ENCODE data around the gene GTPBP3. TPM values are rescaled to one million over a fixed set of nuclear protein-coding genes. Genes with fewer than 3 reads are reported as not detected.

Gene GTPBP3, protein sequence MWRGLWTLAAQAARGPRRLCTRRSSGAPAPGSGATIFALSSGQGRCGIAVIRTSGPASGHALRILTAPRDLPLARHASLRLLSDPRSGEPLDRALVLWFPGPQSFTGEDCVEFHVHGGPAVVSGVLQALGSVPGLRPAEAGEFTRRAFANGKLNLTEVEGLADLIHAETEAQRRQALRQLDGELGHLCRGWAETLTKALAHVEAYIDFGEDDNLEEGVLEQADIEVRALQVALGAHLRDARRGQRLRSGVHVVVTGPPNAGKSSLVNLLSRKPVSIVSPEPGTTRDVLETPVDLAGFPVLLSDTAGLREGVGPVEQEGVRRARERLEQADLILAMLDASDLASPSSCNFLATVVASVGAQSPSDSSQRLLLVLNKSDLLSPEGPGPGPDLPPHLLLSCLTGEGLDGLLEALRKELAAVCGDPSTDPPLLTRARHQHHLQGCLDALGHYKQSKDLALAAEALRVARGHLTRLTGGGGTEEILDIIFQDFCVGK
- polyA plus RNA-seq (2013) = 14.4 and 15.4 TPM in 2 replicates

DNA sequence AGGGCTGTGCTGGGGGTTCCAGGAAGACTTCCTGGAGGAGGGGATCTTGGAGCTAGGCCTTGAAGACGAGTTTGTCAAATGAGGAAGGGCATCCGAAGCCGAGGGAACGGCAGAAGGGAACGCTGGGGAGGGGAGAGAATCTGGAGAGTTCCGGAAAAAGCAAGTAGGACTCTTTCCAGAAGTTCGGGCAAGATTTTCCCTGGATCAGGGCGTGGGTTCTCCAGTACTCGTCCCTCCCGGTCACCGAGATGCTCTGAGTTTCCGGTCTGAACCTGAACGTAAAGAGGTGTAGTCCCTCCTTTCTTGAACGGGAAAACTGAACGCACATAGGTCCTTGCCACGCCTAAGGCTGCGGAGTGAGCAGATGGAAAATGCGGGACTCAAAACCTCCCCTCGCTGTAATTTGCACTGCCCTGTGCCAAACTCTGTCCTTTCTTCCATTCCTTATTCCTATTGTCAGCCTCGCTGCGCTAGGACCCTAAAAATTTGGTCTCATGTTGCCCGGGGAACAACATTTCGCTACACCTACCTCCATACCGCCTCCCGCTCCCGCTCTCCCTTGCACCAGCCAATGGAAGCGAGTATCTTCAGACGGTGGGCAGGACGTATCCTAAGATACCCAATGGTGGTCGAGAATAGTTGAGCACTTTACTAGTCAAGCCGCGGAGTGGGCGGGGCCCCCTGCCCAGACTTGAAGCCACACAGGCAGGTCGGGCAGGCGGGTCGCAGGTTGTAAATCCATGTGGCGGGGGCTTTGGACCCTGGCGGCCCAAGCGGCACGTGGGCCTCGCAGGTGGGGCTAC, at the start of gene GTPBP3:
GTPBP3 (plus strand) TSS at position 682 of the 803 bp plus-strand sequence; CDS start at position 741, 59 bp downstream.
- peak within 1 kb of the TSS; percentile 1 for H3K4ac ChIP-seq (ENCODE audit: low read depth, low read length)
- H2AFZ ChIP-seq (ENCODE audit: insufficient read depth, low read length, poor library complexity) = peak within 1 kb of the TSS; percentile 78
- H3K27me3 ChIP-seq (ENCODE audit: insufficient read depth, low read length) = no peaks in the 10 kb centered on the region
- peak within 1 kb of the TSS; percentile 67 for H2AK5ac ChIP-seq (ENCODE audit: low read length)
- peak within 1 kb of the TSS; percentile 89 for H4K8ac ChIP-seq (ENCODE audit: low read depth, low read length)
- peak within 1 kb of the TSS; percentile 81 for H3K14ac ChIP-seq (ENCODE audit: low read length)
- no CpG with 5 or more reads among the region's 41 CpGs for WGBS (ENCODE audit: extremely low coverage, insufficient coverage, insufficient read length)
- DNase-seq = peak; percentile 98 to 99
- H4K12ac ChIP-seq (ENCODE audit: low read depth, low read length) = peak within 1 kb of the TSS; percentile 78
- peaks cover 5% of the 10 kb centered on the region for H3K79me2 ChIP-seq (ENCODE audit: control insufficient read depth, insufficient read depth, low read length, poor library complexity)
- H3K23ac ChIP-seq (ENCODE audit: low read length) = no peak within 1 kb of the TSS
- peak within 1 kb of the TSS; percentile 80 for H3K9ac ChIP-seq (ENCODE audit: low read length)
- peaks cover 2% of the 10 kb centered on the region for H3K9me3 ChIP-seq (ENCODE audit: insufficient read depth, low read depth, low read length)
- H4K91ac ChIP-seq (ENCODE audit: low read depth, low read length) = peak within 1 kb of the TSS; percentile 90
- peaks cover 6 to 7% of the 10 kb centered on the region in 2 experiments for H3K36me3 ChIP-seq (ENCODE audit: control insufficient read depth in 1 of 2, insufficient read depth in 2 of 2, low read length in 2 of 2)
- H3K18ac ChIP-seq (ENCODE audit: low read length) = peak within 1 kb of the TSS; percentile 51
- peaks cover 26% of the 10 kb centered on the region for H3K79me1 ChIP-seq (ENCODE audit: low read length)
- H2BK5ac ChIP-seq (ENCODE audit: low read depth, low read length, poor library complexity) = peak within 1 kb of the TSS; percentile 82
- peak within 1 kb of the TSS; percentile 97 for H3K4me2 ChIP-seq (ENCODE audit: low read length)
- H3K4me3 ChIP-seq (ENCODE audit: low read depth, low read length) = peak within 1 kb of the TSS; percentile 77
- peak within 1 kb of the TSS; percentile 89 for H2BK120ac ChIP-seq (ENCODE audit: insufficient read depth, low read length, poor library complexity)
- H3K27ac ChIP-seq (ENCODE audit: low read depth, low read length) = peak within 1 kb of the TSS; percentile 79
- peaks cover 19 to 20% of the 10 kb centered on the region in 2 experiments for H3K4me1 ChIP-seq (ENCODE audit: control insufficient read depth in 1 of 2, insufficient read depth in 2 of 2, low read length in 2 of 2)
- H2BK12ac ChIP-seq (ENCODE audit: low read length) = no peak within 1 kb of the TSS

DNA sequence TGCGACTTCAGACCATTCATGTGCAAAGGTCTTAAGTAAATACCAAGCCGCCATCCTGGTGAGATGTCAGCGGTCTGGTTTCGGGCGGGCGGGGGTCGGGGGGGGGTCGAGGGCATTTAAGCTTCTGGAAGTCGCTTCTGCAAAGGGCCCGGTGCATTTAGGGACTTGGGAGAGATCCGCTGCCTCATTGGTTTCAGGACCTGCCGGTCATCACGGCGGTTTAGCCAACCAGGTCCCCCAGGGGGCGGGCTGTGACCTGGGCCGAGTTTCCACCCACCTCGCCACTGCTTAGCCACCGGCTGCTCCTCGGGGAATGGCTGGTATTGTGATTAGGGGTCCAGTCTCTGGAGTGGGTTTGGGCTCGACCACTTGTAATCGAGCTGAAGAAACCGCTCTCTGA, 47.9 kb upstream of the GTPBP3 start:
- no peak overlapping the region for H2BK12ac ChIP-seq (ENCODE audit: low read length)
- no peaks in the 10 kb centered on the region for H3K27me3 ChIP-seq (ENCODE audit: insufficient read depth, low read length)
- H3K4me3 ChIP-seq (ENCODE audit: low read depth, low read length) = no peak overlapping the region
- no peak overlapping the region for H3K4ac ChIP-seq (ENCODE audit: low read depth, low read length)
- H3K14ac ChIP-seq (ENCODE audit: low read length) = no peak overlapping the region
- H2BK120ac ChIP-seq (ENCODE audit: insufficient read depth, low read length, poor library complexity) = no peak overlapping the region
- DNase-seq = peak; percentile 61 to 69
- H4K12ac ChIP-seq (ENCODE audit: low read depth, low read length) = no peak overlapping the region
- H3K36me3 ChIP-seq (ENCODE audit: control insufficient read depth in 1 of 2, insufficient read depth in 2 of 2, low read length in 2 of 2) = peaks cover 7 to 11% of the 10 kb centered on the region in 2 experiments
- no peak overlapping the region for H3K27ac ChIP-seq (ENCODE audit: low read depth, low read length)
- H2AFZ ChIP-seq (ENCODE audit: insufficient read depth, low read length, poor library complexity) = peak overlapping the region; percentile 30
- no peak overlapping the region for H3K9ac ChIP-seq (ENCODE audit: low read length)
- H3K4me1 ChIP-seq (ENCODE audit: control insufficient read depth in 1 of 2, insufficient read depth in 2 of 2, low read length in 2 of 2) = peaks cover 6 to 11% of the 10 kb centered on the region in 2 experiments
- H3K18ac ChIP-seq (ENCODE audit: low read length) = no peak overlapping the region
- no peak overlapping the region for H2AK5ac ChIP-seq (ENCODE audit: low read length)
- no peak overlapping the region for H3K23ac ChIP-seq (ENCODE audit: low read length)
- no peak overlapping the region for H4K91ac ChIP-seq (ENCODE audit: low read depth, low read length)
- peaks cover 8% of the 10 kb centered on the region for H3K79me1 ChIP-seq (ENCODE audit: low read length)
- WGBS (ENCODE audit: extremely low coverage, insufficient coverage, insufficient read length) = no CpG with 5 or more reads among the region's 22 CpGs
- H2BK5ac ChIP-seq (ENCODE audit: low read depth, low read length, poor library complexity) = no peak overlapping the region
- H4K8ac ChIP-seq (ENCODE audit: low read depth, low read length) = peak overlapping the region; percentile 70
- H3K4me2 ChIP-seq (ENCODE audit: low read length) = peak overlapping the region; percentile 26
- H3K9me3 ChIP-seq (ENCODE audit: insufficient read depth, low read depth, low read length) = peaks cover 6% of the 10 kb centered on the region
- H3K79me2 ChIP-seq (ENCODE audit: control insufficient read depth, insufficient read depth, low read length, poor library complexity) = no peaks in the 10 kb centered on the region

DNA sequence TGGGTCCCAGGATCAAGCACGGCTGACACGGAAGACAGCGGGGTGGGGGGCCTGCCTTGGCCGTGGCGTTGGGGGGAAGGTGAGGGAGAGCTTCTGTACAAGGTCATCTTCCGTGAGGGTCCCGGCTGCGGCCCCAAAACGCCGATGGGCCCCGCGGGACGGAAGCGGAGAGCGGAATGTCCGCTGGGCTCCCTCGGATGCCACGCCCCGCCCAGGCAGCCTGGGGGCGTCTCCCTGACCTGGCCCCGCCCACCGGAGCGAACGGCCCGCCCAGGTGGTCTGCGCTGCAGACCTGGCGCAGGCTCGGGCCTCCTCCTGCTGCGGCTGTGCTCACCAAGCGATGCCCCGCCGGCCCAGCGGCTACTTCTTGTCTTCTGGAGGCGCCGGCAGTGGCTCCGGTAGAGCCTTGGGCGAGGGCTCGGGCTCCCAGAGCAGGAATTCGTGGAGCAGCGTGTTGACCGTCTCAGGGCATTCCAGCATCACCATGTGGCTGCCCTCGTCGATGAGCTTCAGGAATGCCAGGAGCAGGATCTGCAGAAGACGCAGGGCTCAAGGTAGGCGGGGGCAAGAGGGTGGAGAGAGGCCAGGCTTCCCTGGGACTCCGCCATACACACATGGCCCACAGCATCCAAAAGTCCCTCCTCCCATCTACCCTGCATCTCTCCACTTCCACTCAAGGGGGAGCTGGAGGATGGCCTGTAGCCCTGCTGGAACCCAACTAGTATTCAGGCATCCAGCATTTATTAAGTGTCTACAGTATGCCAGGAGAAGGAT, 44.9 kb upstream of the GTPBP3 start:
- peak overlapping the region; percentile 73 for H3K14ac ChIP-seq (ENCODE audit: low read length)
- peak overlapping the region; percentile 78 for H4K12ac ChIP-seq (ENCODE audit: low read depth, low read length)
- H3K23ac ChIP-seq (ENCODE audit: low read length) = no peak overlapping the region
- peak overlapping the region; percentile 60 for H3K4me3 ChIP-seq (ENCODE audit: low read depth, low read length)
- H3K18ac ChIP-seq (ENCODE audit: low read length) = peak overlapping the region; percentile 74
- peaks cover 4% of the 10 kb centered on the region for H3K9me3 ChIP-seq (ENCODE audit: insufficient read depth, low read depth, low read length)
- peak; percentile 93 for DNase-seq
- H4K91ac ChIP-seq (ENCODE audit: low read depth, low read length) = peak overlapping the region; percentile 92
- H2BK5ac ChIP-seq (ENCODE audit: low read depth, low read length, poor library complexity) = no peak overlapping the region
- peak overlapping the region; percentile 84 for H2AFZ ChIP-seq (ENCODE audit: insufficient read depth, low read length, poor library complexity)
- peak overlapping the region; percentile 88 for H4K8ac ChIP-seq (ENCODE audit: low read depth, low read length)
- peak overlapping the region; percentile 82 for H3K27ac ChIP-seq (ENCODE audit: low read depth, low read length)
- H3K4ac ChIP-seq (ENCODE audit: low read depth, low read length) = peak overlapping the region; percentile 84
- H3K36me3 ChIP-seq (ENCODE audit: control insufficient read depth in 1 of 2, insufficient read depth in 2 of 2, low read length in 2 of 2) = peaks cover 9 to 12% of the 10 kb centered on the region in 2 experiments
- H2AK5ac ChIP-seq (ENCODE audit: low read length) = peak overlapping the region; percentile 44
- peak overlapping the region; percentile 70 for H2BK120ac ChIP-seq (ENCODE audit: insufficient read depth, low read length, poor library complexity)
- peak overlapping the region; percentile 83 for H3K4me2 ChIP-seq (ENCODE audit: low read length)
- H3K27me3 ChIP-seq (ENCODE audit: insufficient read depth, low read length) = no peaks in the 10 kb centered on the region
- no peak overlapping the region for H3K9ac ChIP-seq (ENCODE audit: low read length)
- no peaks in the 10 kb centered on the region for H3K79me2 ChIP-seq (ENCODE audit: control insufficient read depth, insufficient read depth, low read length, poor library complexity)
- no peak overlapping the region for H2BK12ac ChIP-seq (ENCODE audit: low read length)
- peaks cover 12% of the 10 kb centered on the region for H3K79me1 ChIP-seq (ENCODE audit: low read length)
- H3K4me1 ChIP-seq (ENCODE audit: control insufficient read depth in 1 of 2, insufficient read depth in 2 of 2, low read length in 2 of 2) = peaks cover 4 to 14% of the 10 kb centered on the region in 2 experiments
- WGBS (ENCODE audit: extremely low coverage, insufficient coverage, insufficient read length) = no CpG with 5 or more reads among the region's 46 CpGs

DNA sequence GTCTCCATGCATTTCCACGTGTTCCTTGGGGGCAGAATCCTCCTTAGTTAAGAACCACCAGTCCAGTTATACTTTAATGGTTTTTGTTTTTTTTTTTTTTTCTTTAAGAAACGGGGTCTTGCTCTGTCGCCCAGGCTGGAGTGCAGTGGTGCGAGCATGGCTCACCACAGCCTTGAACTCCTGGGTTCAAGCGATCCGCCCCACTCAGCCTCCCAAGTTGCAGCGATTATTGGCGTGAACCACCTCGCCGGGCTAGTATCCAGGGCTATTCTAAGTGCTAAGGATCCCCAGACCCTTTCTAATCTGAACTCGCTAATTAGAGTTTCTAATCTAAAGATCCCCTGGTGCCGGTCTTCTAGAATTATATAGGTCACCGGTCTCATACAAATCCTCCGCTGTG, 43.7 kb upstream of the GTPBP3 start:
- no peak overlapping the region for H3K23ac ChIP-seq (ENCODE audit: low read length)
- H3K14ac ChIP-seq (ENCODE audit: low read length) = no peak overlapping the region
- no peaks in the 10 kb centered on the region for H3K79me2 ChIP-seq (ENCODE audit: control insufficient read depth, insufficient read depth, low read length, poor library complexity)
- no peak overlapping the region for H3K9ac ChIP-seq (ENCODE audit: low read length)
- H2BK12ac ChIP-seq (ENCODE audit: low read length) = no peak overlapping the region
- H2BK5ac ChIP-seq (ENCODE audit: low read depth, low read length, poor library complexity) = no peak overlapping the region
- H3K9me3 ChIP-seq (ENCODE audit: insufficient read depth, low read depth, low read length) = peaks cover 4% of the 10 kb centered on the region
- no peak overlapping the region for H2AFZ ChIP-seq (ENCODE audit: insufficient read depth, low read length, poor library complexity)
- no peak overlapping the region for H3K18ac ChIP-seq (ENCODE audit: low read length)
- H4K12ac ChIP-seq (ENCODE audit: low read depth, low read length) = no peak overlapping the region
- H2AK5ac ChIP-seq (ENCODE audit: low read length) = no peak overlapping the region
- H4K8ac ChIP-seq (ENCODE audit: low read depth, low read length) = no peak overlapping the region
- H3K27ac ChIP-seq (ENCODE audit: low read depth, low read length) = no peak overlapping the region
- H3K4me2 ChIP-seq (ENCODE audit: low read length) = no peak overlapping the region
- WGBS (ENCODE audit: extremely low coverage, insufficient coverage, insufficient read length) = no CpG with 5 or more reads among the region's 14 CpGs
- H3K79me1 ChIP-seq (ENCODE audit: low read length) = peaks cover 12% of the 10 kb centered on the region
- H4K91ac ChIP-seq (ENCODE audit: low read depth, low read length) = no peak overlapping the region
- H2BK120ac ChIP-seq (ENCODE audit: insufficient read depth, low read length, poor library complexity) = no peak overlapping the region
- H3K27me3 ChIP-seq (ENCODE audit: insufficient read depth, low read length) = no peaks in the 10 kb centered on the region
- H3K4me3 ChIP-seq (ENCODE audit: low read depth, low read length) = no peak overlapping the region
- H3K4ac ChIP-seq (ENCODE audit: low read depth, low read length) = no peak overlapping the region
- H3K4me1 ChIP-seq (ENCODE audit: control insufficient read depth in 1 of 2, insufficient read depth in 2 of 2, low read length in 2 of 2) = peaks cover 4 to 14% of the 10 kb centered on the region in 2 experiments
- no peak for DNase-seq
- H3K36me3 ChIP-seq (ENCODE audit: control insufficient read depth in 1 of 2, insufficient read depth in 2 of 2, low read length in 2 of 2) = peaks cover 9 to 13% of the 10 kb centered on the region in 2 experiments
